GM19043 (cell line): ENCODE results near the gene IGHMBP2.
"Not testable (repeated sequence)": the region's sequence is repeated elsewhere in the genome, so short reads cannot be mapped to it uniquely, and the experiment has no call there.

Experiments
- ATAC-seq: cut with Tn5 transposase; IDR thresholded peaks from one replicate; pipeline ENCODE4 v1.9.1; 2021; ENCODE audit warnings: low read depth; ENCODE audit not compliant: unreplicated experiment

IGHMBP2 gene

GRCh38 chr11:68959465-68960293 lies 56.0 kb downstream of the IGHMBP2 start:
- no peak for ATAC-seq

GRCh38 chr11:68960294-68961071 lies 56.8 kb downstream of the IGHMBP2 start:
- ATAC-seq: no peak

GRCh38 chr11:68961245-68961644 lies 57.6 kb downstream of the IGHMBP2 start:
- ATAC-seq: no peak

- ATAC-seq: no peak
These were observed 59.0 kb downstream of the IGHMBP2 start for GRCh38 chr11:68962527-68963250.

GRCh38 chr11:68963779-68964178 lies 60.1 kb downstream of the IGHMBP2 start:
- ATAC-seq: no peak

- no peak for ATAC-seq
These were observed 62.5 kb downstream of the IGHMBP2 start for GRCh38 chr11:68965901-68966853.

GRCh38 chr11:68966894-68967780 lies 63.4 kb downstream of the IGHMBP2 start:
- no peak for ATAC-seq

- ATAC-seq: no peak
These were observed 64.9 kb downstream of the IGHMBP2 start for GRCh38 chr11:68968306-68969250.

- no peak for ATAC-seq
These were observed 65.7 kb downstream of the IGHMBP2 start for GRCh38 chr11:68969386-68969785.

GRCh38 chr11:68970921-68971636 lies 67.4 kb downstream of the IGHMBP2 start:
- no peak for ATAC-seq

- no peak for ATAC-seq
These were observed 69.5 kb downstream of the IGHMBP2 start for GRCh38 chr11:68973219-68973618.

- ATAC-seq: not testable (repeated sequence)
These were observed 70.0 kb downstream of the IGHMBP2 start for GRCh38 chr11:68973706-68974105.

- no peak for ATAC-seq
These were observed 70.9 kb downstream of the IGHMBP2 start for GRCh38 chr11:68974421-68975194.

GRCh38 chr11:68976095-68976494 lies 72.4 kb downstream of the IGHMBP2 start:
- ATAC-seq: no peak

- ATAC-seq: no peak
These were observed 72.9 kb downstream of the IGHMBP2 start for GRCh38 chr11:68976563-68976962.

- ATAC-seq: no peak
These were observed 74.3 kb downstream of the IGHMBP2 start for GRCh38 chr11:68977781-68978625.
